ENCODE data around the gene ZBTB9. TPM values are rescaled to one million over a fixed set of nuclear protein-coding genes. Genes with fewer than 3 reads are reported as not detected.

The ZBTB9 gene
- total RNA-seq, 2 donors from 2014 or later = 18.0 to 20.6 TPM

- H3K27ac ChIP-seq (ENCODE audit: low read depth, low read length) = no peak overlapping the region
- H3K9ac ChIP-seq (ENCODE audit: extremely low read depth, low read length, poor library complexity, severe bottlenecking) = no peak overlapping the region
- no peak for TF ChIP-seq CTCF (conservative IDR thresholded peaks at IDR 0.05)
- H3K9me3 ChIP-seq (ENCODE audit: control insufficient read depth, low read length) = no peaks in the 10 kb centered on the region
- peaks cover 66% of the 10 kb centered on the region for H3K36me3 ChIP-seq (ENCODE audit: control insufficient read depth, insufficient read depth, low read length)
- Mint-ChIP-seq H3K27ac (no peak overlapping the region), H3K36me3 (ENCODE audit: low read depth) (peaks cover 48% of the 10 kb centered on the region), H3K4me1 (peaks cover 6% of the 10 kb centered on the region), H3K9me3 (no peaks in the 10 kb centered on the region), H3K4me3 (no peak overlapping the region), H3K27me3 (ENCODE audit: insufficient read depth) (no peaks in the 10 kb centered on the region)
- WGBS, 2 experiments (ENCODE audit: insufficient coverage in 1 of 2, insufficient read length in 1 of 2) = 95 to 100% methylated on average over 4 to 17 of the region's 17 CpGs
- no peaks in the 10 kb centered on the region for H3K4me1 ChIP-seq (ENCODE audit: control insufficient read depth, insufficient read depth, low read length)
- H3K4me3 ChIP-seq (ENCODE audit: low read length) = no peak overlapping the region
- H3K27me3 ChIP-seq (ENCODE audit: control insufficient read depth, insufficient read depth, low read length, poor library complexity, severe bottlenecking) = no peaks in the 10 kb centered on the region
- no peak for DNase-seq
Measured at GRCh38 chr6:33406126-33406525, 48.2 kb upstream of the ZBTB9 start.

GRCh38 chr6:33407132-33407718, 47.2 kb upstream of the ZBTB9 start:
- H3K4me1 Mint-ChIP-seq = peaks cover 11% of the 10 kb centered on the region
- H3K9me3 ChIP-seq (ENCODE audit: control insufficient read depth, low read length) = no peaks in the 10 kb centered on the region
- no peak overlapping the region for H3K27ac ChIP-seq (ENCODE audit: low read depth, low read length)
- peaks cover 61% of the 10 kb centered on the region for H3K36me3 ChIP-seq (ENCODE audit: control insufficient read depth, insufficient read depth, low read length)
- no peak overlapping the region for H3K4me3 ChIP-seq (ENCODE audit: low read length)
- no peaks in the 10 kb centered on the region for H3K27me3 ChIP-seq (ENCODE audit: control insufficient read depth, insufficient read depth, low read length, poor library complexity, severe bottlenecking)
- DNase-seq = no peak
- no peak overlapping the region for H3K4me3 Mint-ChIP-seq
- no peak overlapping the region for H3K9ac ChIP-seq (ENCODE audit: extremely low read depth, low read length, poor library complexity, severe bottlenecking)
- H3K27me3 Mint-ChIP-seq (ENCODE audit: insufficient read depth) = no peaks in the 10 kb centered on the region
- H3K4me1 ChIP-seq (ENCODE audit: control insufficient read depth, insufficient read depth, low read length) = no peaks in the 10 kb centered on the region
- peak; percentile 49 for TF ChIP-seq CTCF (conservative IDR thresholded peaks at IDR 0.05)
- 89 to 97% methylated on average over 4 to 5 of the region's 5 CpGs for WGBS, 2 experiments (ENCODE audit: insufficient coverage in 1 of 2, insufficient read length in 1 of 2)
- peaks cover 44% of the 10 kb centered on the region for H3K36me3 Mint-ChIP-seq (ENCODE audit: low read depth)
- no peaks in the 10 kb centered on the region for H3K9me3 Mint-ChIP-seq
- no peak overlapping the region for H3K27ac Mint-ChIP-seq

- Mint-ChIP-seq H3K36me3 (ENCODE audit: low read depth) (peaks cover 52% of the 10 kb centered on the region), H3K9me3 (no peaks in the 10 kb centered on the region), H3K4me3 (peak overlapping the region; percentile 69), H3K27me3 (ENCODE audit: insufficient read depth) (no peaks in the 10 kb centered on the region), H3K4me1 (peaks cover 13% of the 10 kb centered on the region), H3K27ac (peak overlapping the region; percentile 96)
- H3K36me3 ChIP-seq (ENCODE audit: control insufficient read depth, insufficient read depth, low read length) = peaks cover 61% of the 10 kb centered on the region
- H3K4me1 ChIP-seq (ENCODE audit: control insufficient read depth, insufficient read depth, low read length) = no peaks in the 10 kb centered on the region
- H3K9ac ChIP-seq (ENCODE audit: extremely low read depth, low read length, poor library complexity, severe bottlenecking) = peak overlapping the region; percentile 49
- no peaks in the 10 kb centered on the region for H3K27me3 ChIP-seq (ENCODE audit: control insufficient read depth, insufficient read depth, low read length, poor library complexity, severe bottlenecking)
- WGBS, 2 experiments (ENCODE audit: insufficient coverage in 1 of 2, insufficient read length in 1 of 2) = 0 to 3% methylated on average over 12 to 58 of the region's 65 CpGs
- H3K9me3 ChIP-seq (ENCODE audit: control insufficient read depth, low read length) = no peaks in the 10 kb centered on the region
- peak overlapping the region; percentile 80 for H3K27ac ChIP-seq (ENCODE audit: low read depth, low read length)
- peak overlapping the region; percentile 82 for H3K4me3 ChIP-seq (ENCODE audit: low read length)
- TF ChIP-seq CTCF (conservative IDR thresholded peaks at IDR 0.05) = no peak
- peak; percentile 99 for DNase-seq
Measured at GRCh38 chr6:33410050-33410710, 44.2 kb upstream of the ZBTB9 start.

Data from endodermal cell (in vitro differentiated cells).